CD4-positive, alpha-beta memory T cell (primary cell): ENCODE measurements around the gene NAGA. TPM values are rescaled to one million over a fixed set of nuclear protein-coding genes. Genes with fewer than 3 reads are reported as not detected.
"Not testable (repeated sequence)": the region's sequence is repeated elsewhere in the genome, so short reads cannot be mapped to it uniquely, and the experiment has no call there.

Experiments used
- CTCF ChIA-PET: fragments of 350-600 bp; sonication (Branson Sonifier 250); formaldehyde crosslinking; loops from one replicate; lab custom pipeline; 2021; ENCODE audit warnings: inconsistent platforms; ENCODE audit not compliant: partially characterized antibody; lab: Charles Lee
- POLR2A ChIA-PET: fragments of 350-600 bp; sonication (Branson Sonifier 250); formaldehyde crosslinking; loops from one replicate; lab custom pipeline; 2021; ENCODE audit not compliant: partially characterized antibody; lab: Charles Lee
- DNase-seq, 5 donors: peaks; one replicate each; pipeline versions ENCODE4 v3.0.0 to v3.0.0-alpha.2; 2020 to 2022; ENCODE audit warnings: mixed read lengths in 1 of 5
- H3K27ac ChIP-seq: one replicate; pipeline ENCODE4 v1.7.0; 2013; ENCODE audit warnings: low read depth, low read length
- H3K27me3 ChIP-seq: 2 replicates; pipeline ENCODE4 v1.7.0; 2013; ENCODE audit warnings: mild to moderate bottlenecking, low read length, moderate library complexity; ENCODE audit not compliant: insufficient read depth
- H3K36me3 ChIP-seq: 2 replicates; pipeline ENCODE4 v1.7.0; 2013; ENCODE audit warnings: mild to moderate bottlenecking, low read length, moderate library complexity; ENCODE audit not compliant: insufficient read depth
- H3K4me1 ChIP-seq: 2 replicates; pipeline ENCODE4 v1.7.0; 2013; ENCODE audit warnings: mild to moderate bottlenecking, low read length, moderate library complexity; ENCODE audit not compliant: insufficient read depth
- H3K4me3 ChIP-seq, 2 donors: one replicate each; pipeline ENCODE4 v1.7.0; 2013; ENCODE audit warnings: low read length in 2 of 2, mild to moderate bottlenecking in 1 of 2
- H3K9me3 ChIP-seq, 2 donors: one replicate each; pipeline ENCODE4 v1.7.0; 2013; ENCODE audit warnings: low read length in 2 of 2, control low read depth in 1 of 2; ENCODE audit not compliant: control insufficient read depth in 1 of 2
- H3K27ac Mint-ChIP-seq, 7 donors: one replicate each; pipeline ENCODE4 v1.8.0; 2020 to 2021; ENCODE audit warnings: mixed read lengths in 7 of 7, mild to moderate bottlenecking in 6 of 7, inconsistent platforms in 3 of 7, moderate library complexity in 3 of 7
- H3K27me3 Mint-ChIP-seq, 2 donors: one replicate each; pipeline ENCODE4 v1.8.0; 2020 to 2021; ENCODE audit warnings: mixed read lengths in 2 of 2
- H3K36me3 Mint-ChIP-seq, 2 donors: one replicate each; pipeline ENCODE4 v1.8.0; 2020 to 2021; ENCODE audit warnings: mixed read lengths in 2 of 2, inconsistent platforms in 1 of 2, mild to moderate bottlenecking in 1 of 2
- H3K4me1 Mint-ChIP-seq, 4 donors: one replicate each; pipeline ENCODE4 v1.8.0; 2020 to 2021; ENCODE audit warnings: mixed read lengths in 4 of 4, mild to moderate bottlenecking in 1 of 4
- H3K4me3 Mint-ChIP-seq, 8 donors: one replicate each; pipeline ENCODE4 v1.8.0; 2020 to 2021; ENCODE audit warnings: mixed read lengths in 8 of 8, mild to moderate bottlenecking in 7 of 8, moderate library complexity in 6 of 8, inconsistent platforms in 3 of 8
- H3K9me3 Mint-ChIP-seq, 8 donors: one replicate each; pipeline ENCODE4 v1.8.0; 2020 to 2021; ENCODE audit warnings: mixed read lengths in 8 of 8, mild to moderate bottlenecking in 5 of 8, inconsistent platforms in 3 of 8, moderate library complexity in 1 of 8
- intact Hi-C: fragments of 100-400 bp; cut with micrococcal nuclease; formaldehyde crosslinking; loops from one replicate; pipeline ENCODE4 v1.15.1; 2023
- polyA plus RNA-seq, 2 donors: library from polyadenylated mRNA; unstranded; fragments of 300-500 nt; fragmentation: Illumina TruSeq; gene quantifications; one replicate each; pipeline ENCODE4 v1.2.3, GENCODE V29; 2021
- total RNA-seq, 2 experiments: library from RNA; stranded (reverse); gene quantifications; one replicate each; pipeline ENCODE4 v1.2.3, GENCODE V29; 2021

NAGA gene
- total and polyA plus RNA-seq, 4 experiments from 2014 or later = 13.9 to 25.4 (median 16.3) TPM

GRCh38 chr22:42108848-42109247 is 38.2 kb upstream of the NAGA start:
- Histone ChIP-seq H3K27me3 (no peaks in the 10 kb centered on the region), H3K4me3 (no peak overlapping the region), H3K27ac (no peak overlapping the region), H3K36me3 (no peaks in the 10 kb centered on the region), H3K4me1 (no peaks in the 10 kb centered on the region), H3K9me3 (peaks cover 0 to 6% of the 10 kb centered on the region in 2 donors)
- DNase-seq = no peak
- Mint-ChIP-seq H3K4me1 (peaks cover 0 to 8% (median under 1%) of the 10 kb centered on the region in 4 donors), H3K27ac (no peak overlapping the region), H3K27me3 (no peaks in the 10 kb centered on the region), H3K4me3 (no peak overlapping the region), H3K36me3 (peaks cover 10 to 39% of the 10 kb centered on the region in 2 donors), H3K9me3 (peaks cover 0 to 21% (median 11%) of the 10 kb centered on the region in 8 donors)
- POLR2A ChIA-PET = no interaction called here
- intact Hi-C loops = no loop called here
- CTCF ChIA-PET = interaction anchor here (1.2 kb wide), 1 partner anchor 17 kb away, joined by 4 read pairs; no protein-coding TSS in a partner anchor

- DNase-seq, H3K4me1 ChIP-seq, intact Hi-C loops, H3K4me3 Mint-ChIP-seq, H3K4me3 ChIP-seq, H3K27me3 Mint-ChIP-seq, H3K36me3 ChIP-seq, H3K27ac ChIP-seq, H3K27ac Mint-ChIP-seq, H3K27me3 ChIP-seq, H3K4me1 Mint-ChIP-seq: not testable (repeated sequence)
- Mint-ChIP-seq H3K9me3 (peaks cover 0 to 50% (median 32%) of the 10 kb centered on the region in 8 donors), H3K36me3 (peaks cover 17 to 54% of the 10 kb centered on the region in 2 donors)
- POLR2A ChIA-PET = interaction anchor here (1.2 kb wide), 1 partner anchor 13 kb away, joined by 3 read pairs; no protein-coding TSS in a partner anchor
- peaks cover 0 to 14% of the 10 kb centered on the region in 2 donors for H3K9me3 ChIP-seq
- CTCF ChIA-PET = interaction anchor here (2.2 to 2.9 kb wide), 2 partner anchors 13 to 14 kb away, joined by 7 to 10 read pairs; partner anchors contain the start of gene NDUFA6
These were observed 33.8 kb upstream of the NAGA start for GRCh38 chr22:42104332-42104860.

GRCh38 chr22:42101199-42101598 is 30.6 kb upstream of the NAGA start:
- no peaks in the 10 kb centered on the region for H3K4me1 ChIP-seq
- intact Hi-C loops = no loop called here
- ChIA-PET POLR2A (no interaction called here), CTCF (interaction anchor here (2.2 kb wide), 1 partner anchor 10 kb away, joined by 12 read pairs; the partner anchor contains the start of gene NDUFA6)
- no peaks in the 10 kb centered on the region for H3K36me3 ChIP-seq
- Mint-ChIP-seq H3K36me3 (peaks cover 20 to 43% of the 10 kb centered on the region in 2 donors), H3K4me3 (no peak overlapping the region), H3K27ac (no peak overlapping the region), H3K9me3 (peaks cover 0 to 47% (median 34%) of the 10 kb centered on the region in 8 donors), H3K27me3 (no peaks in the 10 kb centered on the region), H3K4me1 (no peaks in the 10 kb centered on the region)
- H3K4me3 ChIP-seq = no peak overlapping the region
- H3K9me3 ChIP-seq = peaks cover 0 to 14% of the 10 kb centered on the region in 2 donors
- H3K27ac ChIP-seq = no peak overlapping the region
- no peaks in the 10 kb centered on the region for H3K27me3 ChIP-seq
- no peak for DNase-seq

GRCh38 chr22:42091455-42091782 is 20.8 kb upstream of the NAGA start:
- Mint-ChIP-seq H3K36me3 (peaks cover 13 to 31% of the 10 kb centered on the region in 2 donors), H3K4me3 (peak overlapping the region; percentile 97 to 100 (median 99)), H3K4me1 (peaks cover 20 to 44% (median 33%) of the 10 kb centered on the region in 4 donors), H3K27me3 (no peaks in the 10 kb centered on the region), H3K9me3 (no peaks in the 10 kb centered on the region), H3K27ac (peak overlapping the region; percentile 99 to 100 (median 99))
- POLR2A ChIA-PET = interaction anchor here (0.7 to 4.9 kb wide), 36 partner anchors 9 to 403 kb away, joined by 3 to 208 read pairs (median 6); partner anchors contain the start of genes CCDC134, NAGA, SMDT1 and SNU13
- peak overlapping the region; percentile 98 for H3K27ac ChIP-seq
- CTCF ChIA-PET = interaction anchor here (0.6 to 5.8 kb wide), 40 partner anchors 9 to 382 kb away, joined by 3 to 61 read pairs (median 6); partner anchors contain the start of genes CCDC134, SEPTIN3 and SMDT1
- H3K9me3 ChIP-seq = no peaks in the 10 kb centered on the region
- DNase-seq = peak in 1 of 5 donors; percentile 45
- intact Hi-C loops = loop anchor here (1.0 to 10.0 kb wide), 4 partner anchors 29 to 223 kb away; no protein-coding TSS in a partner anchor
- H3K36me3 ChIP-seq = peaks cover 9% of the 10 kb centered on the region
- H3K27me3 ChIP-seq = no peaks in the 10 kb centered on the region
- peak overlapping the region; percentile 74 to 93 for H3K4me3 ChIP-seq
- peaks cover 27% of the 10 kb centered on the region for H3K4me1 ChIP-seq

GRCh38 chr22:42090596-42091454 is 20.2 kb upstream of the NAGA start, which contains the start of gene NDUFA6:
TSS of gene NDUFA6 (minus strand) at chr22:42090772. CDS start at chr22:42090744, 28 bp downstream.
- Histone ChIP-seq H3K4me3 (peak within 1 kb of the TSS; percentile 79 to 93), H3K4me1 (peaks cover 27% of the 10 kb centered on the region), H3K27ac (peak within 1 kb of the TSS; percentile 98), H3K27me3 (no peaks in the 10 kb centered on the region), H3K36me3 (peaks cover 15% of the 10 kb centered on the region), H3K9me3 (no peaks in the 10 kb centered on the region)
- peak within 1 kb of the TSS; percentile 99 to 100 (median 99) for H3K27ac Mint-ChIP-seq
- no peaks in the 10 kb centered on the region for H3K9me3 Mint-ChIP-seq
- peaks cover 23 to 48% (median 35%) of the 10 kb centered on the region in 4 donors for H3K4me1 Mint-ChIP-seq
- H3K27me3 Mint-ChIP-seq = no peaks in the 10 kb centered on the region
- H3K36me3 Mint-ChIP-seq = peaks cover 12 to 37% of the 10 kb centered on the region in 2 donors
- H3K4me3 Mint-ChIP-seq = peak within 1 kb of the TSS; percentile 97 to 100 (median 99)
- intact Hi-C loops = loop anchor here (1.0 to 10.0 kb wide), 10 partner anchors 11 to 382 kb away; no protein-coding TSS in a partner anchor
- peak; percentile 97 to 99 (median 99) for DNase-seq
- CTCF ChIA-PET = interaction anchor here (0.6 to 5.8 kb wide), 41 partner anchors 9 to 383 kb away, joined by 3 to 61 read pairs (median 6); partner anchors contain the start of genes CCDC134, SEPTIN3 and SMDT1
- POLR2A ChIA-PET = interaction anchor here (0.7 to 4.9 kb wide), 44 partner anchors 8 to 524 kb away, joined by 3 to 208 read pairs (median 5); partner anchors contain the start of genes CCDC134, NAGA, PHETA2 and POLDIP3

GRCh38 chr22:42086051-42086450 is 15.4 kb upstream of the NAGA start:
- peaks cover 26 to 53% (median 41%) of the 10 kb centered on the region in 4 donors for H3K4me1 Mint-ChIP-seq
- Histone ChIP-seq H3K4me3 (no peak overlapping the region), H3K36me3 (peaks cover 46% of the 10 kb centered on the region), H3K27me3 (no peaks in the 10 kb centered on the region), H3K27ac (no peak overlapping the region), H3K4me1 (peaks cover 21% of the 10 kb centered on the region), H3K9me3 (no peaks in the 10 kb centered on the region)
- ChIA-PET POLR2A (no interaction called here), CTCF (no interaction called here)
- peak in 1 of 5 donors; percentile 1 for DNase-seq
- peaks cover 32 to 65% of the 10 kb centered on the region in 2 donors for H3K36me3 Mint-ChIP-seq
- H3K27me3 Mint-ChIP-seq = no peaks in the 10 kb centered on the region
- peak overlapping the region in 1 of 7 donors; percentile 48 for H3K27ac Mint-ChIP-seq
- no peak overlapping the region for H3K4me3 Mint-ChIP-seq
- no peaks in the 10 kb centered on the region for H3K9me3 Mint-ChIP-seq
- intact Hi-C loops = no loop called here
